DOHH2 (cell line): ENCODE data around the gene KLRC4.

ENCODE experiments used
- H3F3A ChIP-seq: fragments of 200-600 bp; sonication (generic), shearing (Covaris generic); 2 replicates; pipeline ENCODE4 v1.6.0; 2016; ENCODE audit warnings: antibody characterized with exemption, mild to moderate bottlenecking; ENCODE audit not compliant: control insufficient read depth, insufficient read depth
- H3K27ac ChIP-seq: fragments of 200-600 bp; sonication (generic); 2 replicates; pipeline ENCODE4 v1.5.1; 2014; ENCODE audit warnings: low read depth, mild to moderate bottlenecking, low read length, moderate library complexity
- H3K27me3 ChIP-seq: fragments of 200-600 bp; sonication (generic); 2 replicates; pipeline ENCODE4 v1.6.1; 2014; ENCODE audit warnings: mild to moderate bottlenecking, low read length, mixed read lengths; ENCODE audit not compliant: control insufficient read depth
- H3K36me3 ChIP-seq: fragments of 200-600 bp; sonication (generic); 2 replicates; pipeline ENCODE4 v1.6.1; 2014; ENCODE audit warnings: mild to moderate bottlenecking, low read length, moderate library complexity, mixed read lengths; ENCODE audit not compliant: control insufficient read depth
- H3K4me1 ChIP-seq: fragments of 200-600 bp; sonication (generic); 2 replicates; pipeline ENCODE4 v1.6.1; 2014; ENCODE audit warnings: mild to moderate bottlenecking, low read length, mixed read lengths; ENCODE audit not compliant: control insufficient read depth
- H3K4me2 ChIP-seq: fragments of 200-600 bp; sonication (generic); 2 replicates; pipeline ENCODE4 v1.6.0; 2014; ENCODE audit warnings: mild to moderate bottlenecking, low read length, moderate library complexity
- H3K4me3 ChIP-seq: fragments of 200-600 bp; sonication (generic); 2 replicates; pipeline ENCODE4 v1.5.1; 2014; ENCODE audit warnings: mild to moderate bottlenecking, low read length, mixed read lengths
- H3K79me2 ChIP-seq: fragments of 200-600 bp; sonication (generic); 2 replicates; pipeline ENCODE4 v1.6.1; 2014; ENCODE audit warnings: mild to moderate bottlenecking, low read length, mixed read lengths; ENCODE audit not compliant: control insufficient read depth
- H3K9me2 ChIP-seq: fragments of 200-600 bp; sonication (generic); replicated peaks from 2 replicates; pipeline ENCODE4 v1.6.1; 2014; ENCODE audit warnings: mild to moderate bottlenecking, low read length, mixed read lengths; ENCODE audit not compliant: control insufficient read depth
- H3K9me3 ChIP-seq: fragments of 200-600 bp; sonication (generic); 2 replicates; pipeline ENCODE4 v1.6.1; 2014; ENCODE audit warnings: antibody characterized with exemption, low read length, mixed read lengths; ENCODE audit not compliant: control insufficient read depth, insufficient read depth
- H4K20me1 ChIP-seq: fragments of 200-600 bp; sonication (generic); 2 replicates; pipeline ENCODE4 v1.6.0; 2014; ENCODE audit warnings: low read depth, mild to moderate bottlenecking, antibody characterized with exemption, low read length, moderate library complexity; ENCODE audit not compliant: control insufficient read depth, insufficient read depth
- CTCF ChIP-seq: fragments of 200-600 bp; sonication (generic); IDR thresholded peaks from one replicate; pipeline ENCODE4 v1.5.1; 2014; ENCODE audit warnings: antibody characterized with exemption, mild to moderate bottlenecking, low read depth, low read length; ENCODE audit not compliant: poor library complexity, severe bottlenecking
- EZH2phosphoT487 ChIP-seq: fragments of 200-600 bp; sonication (generic); IDR thresholded peaks from 2 replicates; pipeline ENCODE4 v1.6.1; 2017; ENCODE audit warnings: borderline replicate concordance, mild to moderate bottlenecking, antibody characterized with exemption, low read length, moderate library complexity, mixed read lengths

The KLRC4 gene

GRCh38 chr12:10362325-10362724 lies 47.2 kb downstream of the KLRC4 start:
- H3K27ac ChIP-seq, result no peak overlapping the region
- H3K27me3 ChIP-seq, result no peaks in the 10 kb centered on the region
- no peaks in the 10 kb centered on the region for H3K36me3 ChIP-seq
- H3K4me2 ChIP-seq, result no peak overlapping the region
- TF ChIP-seq EZH2phosphoT487 (no peak), CTCF (no peak)
- H3K9me2 ChIP-seq, result no peaks in the 10 kb centered on the region
- no peaks in the 10 kb centered on the region for H3K79me2 ChIP-seq
- H4K20me1 ChIP-seq, result no peaks in the 10 kb centered on the region
- H3K9me3 ChIP-seq, result peaks cover 3% of the 10 kb centered on the region; the same call in 1 of the 2 replicates
- no peaks in the 10 kb centered on the region for H3F3A ChIP-seq
- no peak overlapping the region for H3K4me3 ChIP-seq
- H3K4me1 ChIP-seq, result peaks cover 18% of the 10 kb centered on the region

GRCh38 chr12:10361622-10362021 lies 47.9 kb downstream of the KLRC4 start:
- no peak for TF ChIP-seq EZH2phosphoT487
- TF ChIP-seq CTCF, result no peak
- H3K4me3 ChIP-seq, result no peak overlapping the region
- H4K20me1 ChIP-seq, result no peaks in the 10 kb centered on the region
- H3K27ac ChIP-seq, result no peak overlapping the region
- peaks cover 18% of the 10 kb centered on the region for H3K4me1 ChIP-seq
- H3K9me3 ChIP-seq, result no peaks in the 10 kb centered on the region
- no peaks in the 10 kb centered on the region for H3K9me2 ChIP-seq
- no peak overlapping the region for H3K4me2 ChIP-seq
- no peaks in the 10 kb centered on the region for H3K79me2 ChIP-seq
- H3K36me3 ChIP-seq, result no peaks in the 10 kb centered on the region
- no peaks in the 10 kb centered on the region for H3F3A ChIP-seq
- H3K27me3 ChIP-seq, result no peaks in the 10 kb centered on the region

GRCh38 chr12:10361084-10361483 lies 48.5 kb downstream of the KLRC4 start:
- Histone ChIP-seq H3K4me1 (peaks cover 18% of the 10 kb centered on the region), H3K27me3 (no peaks in the 10 kb centered on the region), H3K9me2 (no peaks in the 10 kb centered on the region), H3F3A (no peaks in the 10 kb centered on the region), H3K9me3 (no peaks in the 10 kb centered on the region), H3K27ac (no peak overlapping the region), H3K4me3 (no peak overlapping the region), H4K20me1 (no peaks in the 10 kb centered on the region), H3K36me3 (no peaks in the 10 kb centered on the region), H3K79me2 (no peaks in the 10 kb centered on the region), H3K4me2 (no peak overlapping the region)
- no peak for TF ChIP-seq EZH2phosphoT487
- no peak for TF ChIP-seq CTCF

GRCh38 chr12:10358969-10359368 lies 50.6 kb downstream of the KLRC4 start:
- no peak overlapping the region for H3K4me3 ChIP-seq
- no peak overlapping the region for H3K4me2 ChIP-seq
- no peak overlapping the region for H3K27ac ChIP-seq
- no peaks in the 10 kb centered on the region for H3K9me3 ChIP-seq
- H3K36me3 ChIP-seq, result no peaks in the 10 kb centered on the region
- H3F3A ChIP-seq, result no peaks in the 10 kb centered on the region
- H4K20me1 ChIP-seq, result no peaks in the 10 kb centered on the region
- no peaks in the 10 kb centered on the region for H3K9me2 ChIP-seq
- H3K27me3 ChIP-seq, result no peaks in the 10 kb centered on the region
- TF ChIP-seq EZH2phosphoT487 (no peak), CTCF (no peak)
- peaks cover 1% of the 10 kb centered on the region for H3K4me1 ChIP-seq
- H3K79me2 ChIP-seq, result no peaks in the 10 kb centered on the region
